Stimulated activated CD4-positive, alpha-beta T cell treated with anti-CD3 and anti-CD28 coated beads, Interleukin-1b, Interleukin-23, amount 100 ng/mL, for 4 hours (primary cell): ENCODE results near the gene DNAJC30.
"Not testable (repeated sequence)": the region's sequence is repeated elsewhere in the genome, so short reads cannot be mapped to it uniquely, and the experiment has no call there.

Experiments
- DNase-seq, 2 donors: peaks; one replicate each; pipeline ENCODE4 v3.0.0-alpha.2; 2020; ENCODE audit warnings: low read depth in 2 of 2

DNAJC30 gene

GRCh38 chr7:73683788-73684693 is 788 bp upstream of the DNAJC30 start:
- no peak for DNase-seq

DNA sequence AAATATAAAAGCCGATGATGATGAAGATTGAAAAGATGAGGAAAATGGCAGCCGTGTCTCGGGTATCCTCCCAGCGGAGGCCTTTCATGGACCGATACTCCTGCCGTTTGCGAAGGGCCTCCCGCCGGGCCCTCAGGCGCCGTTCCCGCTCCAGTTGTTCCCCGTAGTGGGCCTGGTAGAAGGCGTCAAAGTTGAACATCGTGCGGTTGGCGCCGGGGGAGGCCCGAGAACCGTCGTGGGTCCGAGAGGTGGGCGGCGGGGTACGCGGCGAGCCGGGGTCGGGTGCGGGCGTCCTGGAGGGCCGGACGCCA is 553 bp downstream of the DNAJC30 start:
- DNase-seq: no peak

GRCh38 chr7:73681031-73681430 is 2.2 kb downstream of the DNAJC30 start:
- no peak for DNase-seq

DNA sequence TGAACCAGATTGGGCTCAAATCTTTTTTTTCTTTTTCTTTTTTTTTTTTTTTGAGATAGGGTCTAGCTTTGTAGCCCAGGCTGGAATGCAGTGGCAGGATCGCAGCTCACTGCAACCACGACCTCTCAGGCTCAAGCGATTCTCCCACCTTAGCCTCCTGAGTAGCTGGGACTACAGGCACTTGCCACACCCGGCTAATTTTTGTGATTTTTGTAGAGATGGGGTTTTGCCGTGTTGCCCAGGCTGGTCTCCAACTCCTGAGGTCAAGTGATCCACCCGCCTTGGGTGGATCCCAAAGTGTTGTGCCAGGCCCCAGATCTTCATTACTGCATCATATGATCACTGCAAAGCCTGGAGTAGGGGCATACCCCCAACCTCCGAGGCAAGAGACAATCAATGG is 2.8 kb downstream of the DNAJC30 start:
- no peak for DNase-seq

DNA sequence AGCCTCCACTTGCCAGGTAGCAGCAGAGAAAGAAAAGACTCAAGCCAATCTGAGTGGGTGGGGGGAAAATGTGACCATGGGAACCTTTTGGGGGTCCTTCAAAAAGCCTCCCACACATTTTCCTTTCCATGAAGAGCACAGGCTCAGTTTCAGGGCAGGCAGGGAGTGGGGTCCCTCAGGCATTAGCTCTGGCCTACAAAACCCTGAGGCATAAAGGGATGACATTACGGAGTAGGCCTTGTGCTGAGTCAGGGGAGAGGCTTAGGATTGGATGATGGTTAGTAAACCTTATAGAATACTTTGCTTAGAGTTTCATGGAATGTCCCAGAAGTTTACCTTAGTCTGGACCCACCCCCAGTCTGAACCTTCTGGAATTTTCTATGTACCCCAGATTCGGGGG is 3.5 kb downstream of the DNAJC30 start:
- DNase-seq: no peak

GRCh38 chr7:73678862-73679261 is 4.4 kb downstream of the DNAJC30 start:
- DNase-seq: no peak

- DNase-seq: not testable (repeated sequence)
Observed at GRCh38 chr7:73676062-73676461, 7.2 kb downstream of the DNAJC30 start.

DNA sequence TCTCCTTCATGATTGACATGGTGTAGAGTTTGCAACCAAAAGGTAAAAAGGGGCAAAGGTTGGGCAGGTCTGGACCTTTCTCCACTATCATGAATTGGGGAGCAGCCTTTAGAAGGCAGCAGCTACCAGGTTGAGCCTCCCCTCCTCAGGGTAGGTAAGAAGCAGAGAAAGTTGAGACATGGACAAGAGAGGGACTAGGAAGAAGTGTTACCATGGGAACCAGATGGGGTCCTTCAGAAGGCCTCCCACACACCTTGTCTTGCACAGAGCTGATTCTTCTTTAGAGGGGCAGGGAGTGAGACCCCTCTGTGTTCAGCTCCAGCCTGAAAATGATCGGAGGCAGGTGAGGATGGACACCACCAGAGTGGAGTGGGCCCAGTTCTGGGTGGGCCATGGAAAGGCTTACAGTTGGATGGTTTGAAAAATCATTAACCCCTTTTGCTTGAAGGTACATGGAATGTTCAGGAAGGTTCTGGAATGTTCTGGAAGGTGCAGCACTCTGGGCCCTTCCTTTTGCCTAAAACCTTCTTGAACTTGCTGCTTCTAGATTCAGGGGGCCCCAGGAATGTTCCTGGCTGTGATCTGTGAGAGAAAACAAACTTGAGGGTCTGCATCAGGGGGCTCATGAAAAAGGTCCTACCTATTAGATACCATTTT is 8.7 kb downstream of the DNAJC30 start:
- DNase-seq: no peak

GRCh38 chr7:73671857-73672445 is 11.3 kb downstream of the DNAJC30 start:
- DNase-seq: no peak

DNA sequence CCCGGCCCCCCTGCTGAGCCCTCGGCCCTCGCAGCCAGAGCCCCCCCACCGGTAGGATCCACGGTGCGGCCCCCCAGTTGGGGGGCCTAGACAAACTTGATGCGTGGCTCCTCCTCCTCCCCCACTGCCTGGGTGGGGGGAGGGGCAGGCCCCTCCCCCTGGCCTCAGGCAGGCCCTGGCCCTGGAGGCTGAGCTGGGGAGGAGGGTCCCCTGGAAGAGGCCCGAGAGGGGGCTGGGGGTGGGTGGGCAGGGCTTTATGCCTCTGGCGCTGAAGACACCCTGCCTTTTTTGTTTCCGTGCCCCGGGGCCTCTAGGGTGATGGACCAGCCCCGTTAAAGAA is 12.0 kb downstream of the DNAJC30 start:
- no peak for DNase-seq

GRCh38 chr7:73669858-73670385 is 13.3 kb downstream of the DNAJC30 start:
- no peak for DNase-seq

GRCh38 chr7:73669288-73669701 is 14.0 kb downstream of the DNAJC30 start:
- DNase-seq: no peak

DNA sequence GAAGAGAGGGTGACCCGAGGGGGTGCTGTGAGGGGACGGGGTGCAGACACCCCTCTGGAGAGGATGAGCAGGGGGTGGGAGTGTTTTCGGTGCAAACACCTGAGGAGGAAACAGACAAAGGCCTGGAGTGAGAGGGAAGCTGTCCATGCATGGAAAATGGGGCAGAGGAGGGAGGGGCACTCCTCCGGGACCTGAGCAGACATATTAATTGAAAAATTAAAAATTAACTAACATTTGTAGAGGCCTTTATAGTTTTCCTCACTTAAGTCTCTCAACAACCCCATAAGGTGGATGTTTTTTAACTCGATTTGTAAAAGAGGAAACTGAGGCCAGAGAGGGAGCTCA is 14.4 kb downstream of the DNAJC30 start:
- no peak for DNase-seq

DNA sequence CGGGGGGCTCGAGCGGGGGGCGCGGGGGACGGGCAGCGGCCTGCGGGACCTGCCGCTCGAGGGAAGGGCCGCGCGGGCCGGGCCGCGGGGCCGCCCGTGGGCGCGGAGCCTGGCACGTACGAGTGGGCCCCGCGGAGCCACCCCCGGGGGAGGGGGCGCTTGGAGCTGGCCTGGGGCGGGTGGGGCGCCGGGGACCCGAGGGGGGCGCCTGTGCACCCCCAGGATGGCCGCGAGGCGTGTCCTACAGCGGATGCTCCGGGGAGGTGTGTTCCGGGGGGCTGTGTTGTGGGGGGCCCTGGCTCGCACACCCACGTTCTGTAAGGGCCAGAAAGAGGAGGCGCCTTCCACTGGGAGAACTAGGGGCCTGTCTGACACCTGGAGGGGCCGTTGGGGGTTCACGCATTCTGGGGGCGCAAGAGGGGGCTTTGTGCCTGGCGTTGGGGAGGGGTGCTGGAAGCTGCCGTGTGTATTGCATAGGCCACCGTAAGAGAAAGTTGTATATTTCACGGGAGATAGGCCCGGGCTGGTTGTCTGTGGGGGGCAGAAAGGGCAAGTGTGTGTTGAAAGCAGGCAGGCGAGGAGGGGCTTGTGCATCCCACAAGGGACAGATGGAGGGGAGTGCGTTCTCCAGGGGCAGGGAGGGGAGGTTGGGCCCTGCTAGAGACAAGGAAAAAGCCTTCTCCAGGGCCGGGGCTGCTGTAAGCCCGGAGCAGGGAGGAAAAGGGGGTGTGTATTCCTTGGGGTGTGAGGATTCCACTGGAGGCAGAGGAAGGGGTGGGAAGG is 15.0 kb downstream of the DNAJC30 start:
- no peak for DNase-seq

- DNase-seq: peak; percentile 95 to 96
Observed at GRCh38 chr7:73667344-73668102, 15.7 kb downstream of the DNAJC30 start, which contains the start of gene VPS37D. TSS of gene VPS37D (plus strand) at chr7:73667831. CDS start at chr7:73667959, 128 bp downstream.

GRCh38 chr7:73663033-73663432 is 20.2 kb downstream of the DNAJC30 start:
- DNase-seq: no peak

DNA sequence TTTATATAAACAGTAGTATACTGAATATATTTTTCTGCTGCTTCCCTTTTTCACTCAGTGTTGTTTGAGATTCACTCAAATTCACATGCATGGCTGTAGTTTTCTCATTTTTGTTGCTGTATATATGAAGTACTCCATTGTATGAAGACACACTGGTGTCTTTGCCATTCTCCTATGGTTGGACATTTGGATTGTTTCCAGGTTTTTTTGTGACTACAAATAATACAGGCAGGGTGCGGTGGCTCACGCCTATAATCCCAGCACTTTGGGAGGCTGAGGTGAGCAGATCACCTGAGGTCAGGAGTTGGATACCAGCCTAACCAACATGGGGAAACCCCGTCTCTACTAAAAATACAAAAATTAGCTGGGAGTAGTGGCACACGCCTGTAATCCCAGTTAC is 22.7 kb downstream of the DNAJC30 start:
- not testable (repeated sequence) for DNase-seq

GRCh38 chr7:73659983-73660382 is 23.3 kb downstream of the DNAJC30 start:
- no peak for DNase-seq

- not testable (repeated sequence) for DNase-seq
Observed at GRCh38 chr7:73655309-73655708, 27.9 kb downstream of the DNAJC30 start.

- no peak for DNase-seq
Observed at GRCh38 chr7:73652541-73652949, 30.7 kb downstream of the DNAJC30 start.

- no peak for DNase-seq
Observed at GRCh38 chr7:73650524-73650923, 32.7 kb downstream of the DNAJC30 start.
